K562 (cell line): ENCODE measurements around the gene LRRFIP2. TPM values are rescaled to one million over a fixed set of nuclear protein-coding genes. Genes with fewer than 3 reads are reported as not detected.

Experiments used
- ATAC-seq: fragments of 200-7000 bp; cut with Tn5 transposase; 3 replicates; pipeline ENCODE4 v1.9.1; 2020; ENCODE audit warnings: moderate library complexity
- BruUV-seq: library from RNA; stranded (reverse); fragments of 400-500 nt; replicated peaks from 2 replicates; lab custom pipeline; 2021; lab: Mats Ljungman, UMichigan
- CTCF ChIA-PET: fragments of 300-600 bp; formaldehyde crosslinking; extraction: SDS; loops from one replicate; lab custom pipeline; 2021; ENCODE audit warnings: low intra/inter-chr PET ratio; lab: Yijun Ruan, JAX
- POLR2A ChIA-PET: fragments of 300-600, 350-650 bp; sonication (Branson Sonifier 250); formaldehyde crosslinking; extraction: SDS; loops from one replicate; lab custom pipeline; 2021; ENCODE audit warnings: antibody characterized with exemption, inconsistent platforms; lab: Yijun Ruan, JAX
- DNase-seq, 4 experiments: peaks; one replicate each; pipeline versions ENCODE4 v3.0.0 to v3.0.0-alpha.2; 2011 to 2018; ENCODE audit warnings: low spot score in 3 of 4, mixed read lengths in 3 of 4; ENCODE audit errors: extremely low read depth in 1 of 4
- FAIRE-seq: peaks from 2 replicates; lab custom pipeline; 2011; peaks lifted over from hg19 to GRCh38; lab: Jason Lieb, UNC
- H2AFZ ChIP-seq: 2 replicates; pipeline ENCODE4 v1.6.0; 2011; ENCODE audit warnings: low read depth, low read length, control low read depth, inconsistent platforms
- H3K27ac ChIP-seq: fragments of 200-600 bp; 3 replicates; pipeline ENCODE4 v1.8.0; 2011; ENCODE audit warnings: low read depth, mild to moderate bottlenecking, control low read depth, inconsistent platforms, low read length, moderate library complexity, mixed read lengths; ENCODE audit errors: extremely low read depth
- H3K27me3 ChIP-seq, 2 experiments: fragments of 300-600 bp in 1 of 2; 2 replicates in 1 of 2; 3 replicates in 1 of 2; pipeline versions ENCODE4 v1.6.0 to v1.8.0; 2011; ENCODE audit warnings: inconsistent platforms in 2 of 2, low read length in 2 of 2, mild to moderate bottlenecking in 1 of 2, mixed read lengths in 1 of 2, moderate library complexity in 1 of 2; ENCODE audit not compliant: control insufficient read depth in 2 of 2, insufficient read depth in 2 of 2
- H3K36me3 ChIP-seq: fragments of 300-600 bp; 3 replicates; pipeline ENCODE4 v1.8.0; 2011; ENCODE audit warnings: mild to moderate bottlenecking, low read length, inconsistent platforms; ENCODE audit not compliant: control insufficient read depth, insufficient read depth
- H3K4me1 ChIP-seq, 2 experiments: fragments of 200-600 bp in 1 of 2; replicated peaks in 1 of 2; 2 replicates in 1 of 2; 3 replicates in 1 of 2; pipeline versions ENCODE4 v1.5.1 to v1.8.0; 2011; ENCODE audit warnings: inconsistent platforms in 2 of 2, low read length in 2 of 2, mild to moderate bottlenecking in 1 of 2, mixed read lengths in 1 of 2, moderate library complexity in 1 of 2; ENCODE audit not compliant: control insufficient read depth in 2 of 2, insufficient read depth in 2 of 2
- H3K4me2 ChIP-seq: 2 replicates; pipeline ENCODE4 v1.6.1; 2011; ENCODE audit warnings: low read length, control low read depth, inconsistent platforms, mixed read lengths; ENCODE audit not compliant: insufficient read depth
- H3K4me3 ChIP-seq: fragments of 200-600 bp; sonication (generic), shearing (Covaris generic); 2 replicates; pipeline ENCODE4 v1.5.1; 2016; ENCODE audit warnings: control low read depth, inconsistent platforms
- H3K79me2 ChIP-seq: fragments of 200-600 bp; 3 replicates; pipeline ENCODE4 v1.8.0; 2011; ENCODE audit warnings: low read length, inconsistent platforms; ENCODE audit not compliant: control insufficient read depth, insufficient read depth
- H3K9ac ChIP-seq, 2 experiments: 2 replicates each; pipeline versions ENCODE4 v1.6.0 to v1.6.1; 2011; ENCODE audit warnings: low read depth in 2 of 2, low read length in 2 of 2, control low read depth in 1 of 2, inconsistent platforms in 1 of 2, mild to moderate bottlenecking in 1 of 2, mixed read lengths in 1 of 2; ENCODE audit not compliant: insufficient read depth in 1 of 2
- H3K9me1 ChIP-seq: one replicate; pipeline ENCODE4 v1.6.0; 2011; ENCODE audit warnings: inconsistent platforms, mild to moderate bottlenecking, low read length, moderate library complexity; ENCODE audit not compliant: control insufficient read depth, insufficient read depth
- H3K9me3 ChIP-seq: replicated peaks from 2 replicates; pipeline ENCODE4 v1.5.1; 2011; ENCODE audit warnings: low read depth, low read length, inconsistent platforms; ENCODE audit not compliant: control insufficient read depth, insufficient read depth
- H4K20me1 ChIP-seq: replicated peaks from 2 replicates; pipeline ENCODE4 v1.6.1; 2011; ENCODE audit warnings: low read length, inconsistent platforms, mixed read lengths; ENCODE audit not compliant: control insufficient read depth, insufficient read depth
- C11orf30 ChIP-seq: fragments of 450-650 bp; IDR thresholded peaks from 2 replicates; pipeline ENCODE4 v1.6.1; 2016; ENCODE audit warnings: low read depth, mild to moderate bottlenecking
- CCNT2 ChIP-seq: IDR thresholded peaks from 2 replicates; pipeline ENCODE4 v1.6.1; 2011; ENCODE audit warnings: borderline replicate concordance, low read depth, mild to moderate bottlenecking, moderate library complexity, mixed read lengths, low read length; ENCODE audit not compliant: insufficient read length; ENCODE audit errors: extremely low read depth
- ETV1 ChIP-seq: fragments of 450-650 bp; conservative IDR thresholded peaks from 2 replicates; pipeline ENCODE4 v1.6.1; 2016; ENCODE audit warnings: missing genetic modification characterization, control low read depth, low read depth, missing compliant biosample characterization
- FOXK2 ChIP-seq, 2 experiments: fragments of 450-650 bp; IDR thresholded peaks in 1 of 2; conservative IDR thresholded peaks in 1 of 2; 2 replicates each; pipeline ENCODE4 v1.6.1; 2016; ENCODE audit warnings: low read depth in 2 of 2, mild to moderate bottlenecking in 1 of 2
- MAFF ChIP-seq: IDR thresholded peaks from 2 replicates; pipeline ENCODE4 v1.6.1; 2012; ENCODE audit warnings: low read length, improper control_type of control experiment
- MAFG ChIP-seq: fragments of 450-650 bp; conservative IDR thresholded peaks from 2 replicates; pipeline ENCODE4 v1.6.1; 2016; ENCODE audit warnings: missing genetic modification characterization, missing compliant biosample characterization
- MAFK ChIP-seq: IDR thresholded peaks from 2 replicates; pipeline ENCODE4 v1.6.1; 2011; ENCODE audit warnings: low read length, improper control_type of control experiment
- NEUROD1 ChIP-seq: fragments of 150-350 bp; IDR thresholded peaks from 2 replicates; pipeline ENCODE4 v1.6.1; 2014; ENCODE audit warnings: borderline replicate concordance, low read length, low read depth; ENCODE audit not compliant: partially characterized antibody
- ZNF316 ChIP-seq: fragments of 450-650 bp; IDR thresholded peaks from 2 replicates; pipeline ENCODE4 v1.6.1; 2016
- WGBS: fragments of 100-300 bp; shearing (Covaris generic); methylation state at CpG from one replicate; pipeline ENCODE4 v1.1.6; 2016; ENCODE audit warnings: low coverage, mixed read lengths; ENCODE audit not compliant: insufficient coverage; ENCODE audit errors: missing lambda C conversion rate; 5-methylcytosine and 5-hydroxymethylcytosine counted together
- in situ Hi-C: fragments of 300-500 bp; cut with MboI; formaldehyde crosslinking; loops from 4 replicates; pipeline ENCODE4 v1.15.0; 2018; ENCODE audit warnings: inconsistent platforms, mixed read lengths
- intact Hi-C: fragments of 100-400 bp; cut with micrococcal nuclease; formaldehyde crosslinking; loops from 2 replicates; pipeline ENCODE4 v1.14.2; 2022
- polyA plus RNA-seq, 8 experiments: library from polyadenylated mRNA; depleted of rRNA in 4 of 8; stranded (reverse) in 5 of 8; unstranded in 3 of 8; fragments of >200 nt; fragmentation: Nextera tagmentation in 2 of 8; fragmentation: Illumina TruSeq in 1 of 8; extraction: Ambion mirVana in 2 of 8; extraction: Trizol in 1 of 8; gene quantifications; 2 replicates each; pipeline versions ENCODE4 v1.2.1 to v1.2.3, GENCODE V29; 2011 to 2014; ENCODE audit warnings: inconsistent platforms in 1 of 8, missing spikeins in 1 of 8
- total RNA-seq, 7 experiments: library from RNA; depleted of rRNA in 6 of 7; stranded (reverse); fragments of >200 nt in 6 of 7; fragmentation: Illumina TruSeq in 2 of 7; extraction: Trizol in 2 of 7; gene quantifications; 2 replicates each; pipeline versions ENCODE4 v1.2.1 to v1.2.3, GENCODE V29; 2011 to 2021; ENCODE audit warnings: low replicate concordance in 1 of 7
- TF ChIP-seq, protein P1 (sequence below): fragments of 250-450 bp; sonication (Bioruptor Pico); IDR thresholded peaks from 2 replicates; pipeline ENCODE4 v1.4.0; 2020; ENCODE audit warnings: borderline replicate concordance
- TF ChIP-seq, protein P2 (sequence below): fragments of 450-650 bp; IDR thresholded peaks from 2 replicates; pipeline ENCODE4 v1.6.1; 2016

The LRRFIP2 gene
- total and polyA plus RNA-seq, 9 of the 15 experiments (the other 6 are each of a cell fraction or from before 2014, with no cell fraction given): 9.9 to 53.9 (median 42.7) TPM

DNA sequence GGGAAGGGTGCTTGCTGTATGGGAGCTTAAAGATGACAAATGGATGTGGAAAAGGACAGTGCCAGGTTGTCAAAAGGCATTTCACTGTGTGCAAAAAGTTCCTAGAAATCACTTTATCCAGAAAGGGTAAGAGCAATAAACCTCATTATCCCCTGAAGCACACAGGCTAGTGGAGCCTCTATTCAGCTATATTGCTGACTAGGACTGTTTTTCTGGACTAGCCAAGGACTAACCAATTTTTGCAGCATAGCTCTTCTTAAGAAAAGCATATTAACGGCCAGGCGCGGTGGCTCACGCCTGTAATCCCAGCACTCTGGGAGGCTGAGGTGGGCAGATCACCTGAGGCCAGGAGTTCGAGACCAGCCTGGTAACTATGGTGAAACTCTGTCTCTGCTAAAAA lies 116.3 kb downstream of the LRRFIP2 start:
- CTCF ChIA-PET: no interaction called here
- Histone ChIP-seq H2AFZ (no peak overlapping the region), H3K4me1 (peaks cover 0 to 3% of the 10 kb centered on the region in 2 experiments; a peak in 2 of 5 replicates), H4K20me1 (no peaks in the 10 kb centered on the region), H3K9ac (no peak overlapping the region), H3K27me3 (no peaks in the 10 kb centered on the region), H3K36me3 (peaks cover 64% of the 10 kb centered on the region), H3K9me3 (no peaks in the 10 kb centered on the region), H3K27ac (no peak overlapping the region), H3K9me1 (no peaks in the 10 kb centered on the region), H3K79me2 (no peaks in the 10 kb centered on the region), H3K4me2 (no peak overlapping the region), H3K4me3 (no peak overlapping the region)
- intact Hi-C loops: no loop called here
- TF ChIP-seq, protein P1, sequence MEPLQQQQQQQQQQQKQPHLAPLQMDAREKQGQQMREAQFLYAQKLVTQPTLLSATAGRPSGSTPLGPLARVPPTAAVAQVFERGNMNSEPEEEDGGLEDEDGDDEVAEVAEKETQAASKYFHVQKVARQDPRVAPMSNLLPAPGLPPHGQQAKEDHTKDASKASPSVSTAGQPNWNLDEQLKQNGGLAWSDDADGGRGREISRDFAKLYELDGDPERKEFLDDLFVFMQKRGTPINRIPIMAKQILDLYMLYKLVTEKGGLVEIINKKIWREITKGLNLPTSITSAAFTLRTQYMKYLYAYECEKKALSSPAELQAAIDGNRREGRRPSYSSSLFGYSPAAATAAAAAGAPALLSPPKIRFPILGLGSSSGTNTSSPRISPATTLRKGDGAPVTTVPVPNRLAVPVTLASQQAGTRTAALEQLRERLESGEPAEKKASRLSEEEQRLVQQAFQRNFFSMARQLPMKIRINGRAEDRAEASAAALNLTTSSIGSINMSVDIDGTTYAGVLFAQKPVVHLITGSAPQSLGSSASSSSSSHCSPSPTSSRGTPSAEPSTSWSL (CRISPR knock-in tag): no peak
- peak; percentile 75 for TF ChIP-seq ZNF316
- TF ChIP-seq, protein P2, sequence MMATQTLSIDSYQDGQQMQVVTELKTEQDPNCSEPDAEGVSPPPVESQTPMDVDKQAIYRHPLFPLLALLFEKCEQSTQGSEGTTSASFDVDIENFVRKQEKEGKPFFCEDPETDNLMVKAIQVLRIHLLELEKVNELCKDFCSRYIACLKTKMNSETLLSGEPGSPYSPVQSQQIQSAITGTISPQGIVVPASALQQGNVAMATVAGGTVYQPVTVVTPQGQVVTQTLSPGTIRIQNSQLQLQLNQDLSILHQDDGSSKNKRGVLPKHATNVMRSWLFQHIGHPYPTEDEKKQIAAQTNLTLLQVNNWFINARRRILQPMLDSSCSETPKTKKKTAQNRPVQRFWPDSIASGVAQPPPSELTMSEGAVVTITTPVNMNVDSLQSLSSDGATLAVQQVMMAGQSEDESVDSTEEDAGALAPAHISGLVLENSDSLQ: no peak
- TF ChIP-seq ETV1: no peak
- no peak for TF ChIP-seq CCNT2
- no peak for TF ChIP-seq NEUROD1
- TF ChIP-seq C11orf30: peak; percentile 64
- peak; percentile 56 for TF ChIP-seq MAFF
- no peak for TF ChIP-seq FOXK2 (conservative IDR thresholded peaks at IDR 0.05 in 1 of 2, IDR thresholded peaks at IDR 0.05 in 1 of 2; ENCODE audit: low read depth in 2 of 2)
- peak; percentile 52 for TF ChIP-seq MAFG (tag)
- peak; percentile 20; the same call in 1 of the 2 replicates for TF ChIP-seq MAFK
- POLR2A ChIA-PET: interaction anchor here (0.6 kb wide), 1 partner anchor 242 kb away, joined by 3 read pairs; no protein-coding TSS in a partner anchor
- in situ Hi-C loops: no loop called here
- FAIRE-seq (no peak), ATAC-seq (no peak), DNase-seq (no peak)
- 84% methylated on average over 5 of the region's 5 CpGs for WGBS
- BruUV-seq: no TSS peak
